GM12872 (cell line): Measurements from ENCODE around the gene FUT7.

ENCODE experiments used
- TF ChIP-seq, protein P1 (sequence below): IDR thresholded peaks from 3 replicates; pipeline ENCODE4 v1.5.1; 2011; ENCODE audit warnings: low read depth, mild to moderate bottlenecking, low read length, moderate library complexity; ENCODE audit not compliant: insufficient read depth

The FUT7 gene

DNA sequence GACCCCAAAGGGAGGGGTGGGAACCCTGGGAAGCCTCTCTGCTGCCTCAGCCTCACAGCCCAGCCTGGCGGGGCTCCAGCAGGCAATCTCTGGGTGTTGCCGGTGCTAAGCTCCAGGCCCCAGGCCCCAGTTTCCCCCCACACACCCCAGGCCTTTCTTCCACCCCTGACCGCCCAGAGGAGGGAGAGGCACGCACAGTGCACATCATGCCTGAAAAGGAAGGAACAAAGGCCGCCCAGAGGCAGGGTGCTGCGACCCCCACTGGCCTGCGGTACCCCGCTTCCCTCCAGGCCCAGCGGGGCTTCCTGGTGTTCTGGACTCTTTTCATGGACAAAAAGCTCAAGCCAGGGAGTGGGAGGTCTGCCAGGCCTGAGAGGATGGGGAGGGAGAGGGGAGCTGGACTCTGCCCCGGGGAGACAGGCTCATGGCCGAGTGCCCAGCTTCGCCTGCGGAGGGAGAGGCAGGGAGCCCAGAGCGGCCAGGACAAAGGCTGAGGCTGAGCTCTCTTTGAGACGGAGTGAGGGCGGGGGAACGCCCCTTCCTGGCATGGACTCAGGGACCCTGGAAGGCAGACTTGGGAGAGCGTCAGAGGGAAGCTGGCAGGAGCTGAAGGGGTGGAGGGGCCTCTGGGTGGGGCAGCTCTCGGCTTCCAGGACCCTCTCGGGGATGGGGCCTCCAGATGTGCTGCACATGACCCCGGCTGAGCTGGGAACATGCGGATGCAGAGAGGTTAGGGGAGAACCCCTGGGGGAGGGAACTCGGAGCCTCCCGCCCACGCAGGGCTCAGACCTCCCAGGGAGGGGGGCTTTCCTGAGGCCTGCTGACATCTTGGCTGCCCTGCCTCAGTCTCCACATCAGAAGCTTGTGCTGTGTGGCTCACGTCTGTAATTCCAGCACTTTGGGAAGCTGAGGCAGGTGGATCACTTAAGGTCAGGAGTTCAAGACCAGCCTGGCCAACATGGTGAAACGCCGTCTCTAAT lies 23.8 kb upstream of the FUT7 start:
- TF ChIP-seq, protein P1, sequence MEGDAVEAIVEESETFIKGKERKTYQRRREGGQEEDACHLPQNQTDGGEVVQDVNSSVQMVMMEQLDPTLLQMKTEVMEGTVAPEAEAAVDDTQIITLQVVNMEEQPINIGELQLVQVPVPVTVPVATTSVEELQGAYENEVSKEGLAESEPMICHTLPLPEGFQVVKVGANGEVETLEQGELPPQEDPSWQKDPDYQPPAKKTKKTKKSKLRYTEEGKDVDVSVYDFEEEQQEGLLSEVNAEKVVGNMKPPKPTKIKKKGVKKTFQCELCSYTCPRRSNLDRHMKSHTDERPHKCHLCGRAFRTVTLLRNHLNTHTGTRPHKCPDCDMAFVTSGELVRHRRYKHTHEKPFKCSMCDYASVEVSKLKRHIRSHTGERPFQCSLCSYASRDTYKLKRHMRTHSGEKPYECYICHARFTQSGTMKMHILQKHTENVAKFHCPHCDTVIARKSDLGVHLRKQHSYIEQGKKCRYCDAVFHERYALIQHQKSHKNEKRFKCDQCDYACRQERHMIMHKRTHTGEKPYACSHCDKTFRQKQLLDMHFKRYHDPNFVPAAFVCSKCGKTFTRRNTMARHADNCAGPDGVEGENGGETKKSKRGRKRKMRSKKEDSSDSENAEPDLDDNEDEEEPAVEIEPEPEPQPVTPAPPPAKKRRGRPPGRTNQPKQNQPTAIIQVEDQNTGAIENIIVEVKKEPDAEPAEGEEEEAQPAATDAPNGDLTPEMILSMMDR, result no peak

DNA sequence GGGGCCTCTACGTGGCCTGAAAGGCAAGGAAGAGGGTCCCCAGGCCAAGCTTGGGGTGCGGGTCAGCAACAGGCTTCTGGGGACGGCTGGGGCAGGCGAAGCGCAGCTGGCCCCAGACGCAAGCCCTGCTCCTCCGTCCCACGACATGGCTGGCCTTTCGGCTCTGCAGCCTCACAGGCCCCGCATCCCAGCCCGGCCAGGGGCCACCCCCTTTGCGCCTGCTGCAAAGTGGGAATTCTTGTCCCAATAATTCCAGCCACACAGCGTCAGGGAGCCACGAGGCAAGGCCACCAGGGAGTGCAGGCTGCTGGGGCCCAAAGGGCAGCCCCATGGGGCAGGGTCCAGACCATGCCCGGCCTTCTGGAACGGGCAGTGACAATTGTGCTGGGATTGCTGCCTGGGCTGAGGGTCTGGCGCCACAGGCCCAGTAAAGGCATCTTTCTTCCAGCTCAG lies 23.1 kb upstream of the FUT7 start:
- TF ChIP-seq, protein P1, result no peak

DNA sequence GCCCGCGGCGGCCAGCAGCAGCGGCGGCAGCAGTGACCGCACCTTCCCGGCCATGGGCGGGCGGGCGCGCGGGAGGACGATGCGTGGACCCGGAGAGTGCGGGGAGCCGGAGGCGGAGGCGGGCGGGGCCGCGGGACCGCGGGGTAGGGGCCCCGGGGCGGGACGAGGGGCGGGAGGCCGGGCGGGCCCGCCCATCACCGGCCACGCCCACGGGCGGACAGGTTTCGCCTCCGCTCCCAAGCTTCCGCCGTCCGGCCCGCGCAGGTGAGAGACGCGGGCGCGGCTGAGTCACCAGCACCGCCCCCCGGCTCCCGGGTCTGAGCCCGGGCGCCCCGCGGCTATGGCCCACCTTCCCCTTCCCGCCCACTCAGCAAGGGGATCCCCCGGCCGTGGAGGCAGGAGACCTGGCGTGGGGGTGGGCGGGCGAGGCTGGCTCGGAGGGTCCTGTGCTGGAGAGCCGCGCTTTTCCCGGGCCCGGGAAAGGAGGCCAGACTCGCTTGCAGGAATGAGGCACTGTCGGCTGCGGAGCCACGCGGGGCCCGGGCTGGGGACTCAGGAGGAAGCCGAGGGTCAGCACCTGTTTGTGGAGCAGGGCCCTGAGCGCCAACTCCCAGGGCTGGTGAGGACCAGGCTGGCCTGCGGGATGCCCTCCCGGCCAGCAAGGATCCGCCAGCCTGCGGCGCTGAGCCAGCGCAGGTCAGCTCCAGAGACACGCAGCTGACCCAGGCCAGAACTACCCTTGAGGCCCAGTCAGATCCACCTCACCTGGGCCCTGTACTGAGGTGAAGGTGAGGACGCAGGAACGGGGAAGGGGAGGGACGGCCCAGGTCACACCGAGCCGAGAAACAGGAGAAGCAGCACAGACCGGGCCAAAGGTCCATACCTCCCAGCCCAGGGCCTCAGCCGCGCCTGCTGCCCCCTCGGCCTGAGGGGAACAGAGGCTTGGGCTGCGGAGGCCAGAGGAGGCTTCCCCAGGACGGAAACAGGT lies 22.4 kb upstream of the FUT7 start, which contains the start of gene ENTPD2:
Gene ENTPD2, minus strand, starts transcription at position 118 of the 988 bp plus-strand sequence. Its CDS starts 64 bp downstream, at position 54.
- TF ChIP-seq, protein P1, result no peak

DNA sequence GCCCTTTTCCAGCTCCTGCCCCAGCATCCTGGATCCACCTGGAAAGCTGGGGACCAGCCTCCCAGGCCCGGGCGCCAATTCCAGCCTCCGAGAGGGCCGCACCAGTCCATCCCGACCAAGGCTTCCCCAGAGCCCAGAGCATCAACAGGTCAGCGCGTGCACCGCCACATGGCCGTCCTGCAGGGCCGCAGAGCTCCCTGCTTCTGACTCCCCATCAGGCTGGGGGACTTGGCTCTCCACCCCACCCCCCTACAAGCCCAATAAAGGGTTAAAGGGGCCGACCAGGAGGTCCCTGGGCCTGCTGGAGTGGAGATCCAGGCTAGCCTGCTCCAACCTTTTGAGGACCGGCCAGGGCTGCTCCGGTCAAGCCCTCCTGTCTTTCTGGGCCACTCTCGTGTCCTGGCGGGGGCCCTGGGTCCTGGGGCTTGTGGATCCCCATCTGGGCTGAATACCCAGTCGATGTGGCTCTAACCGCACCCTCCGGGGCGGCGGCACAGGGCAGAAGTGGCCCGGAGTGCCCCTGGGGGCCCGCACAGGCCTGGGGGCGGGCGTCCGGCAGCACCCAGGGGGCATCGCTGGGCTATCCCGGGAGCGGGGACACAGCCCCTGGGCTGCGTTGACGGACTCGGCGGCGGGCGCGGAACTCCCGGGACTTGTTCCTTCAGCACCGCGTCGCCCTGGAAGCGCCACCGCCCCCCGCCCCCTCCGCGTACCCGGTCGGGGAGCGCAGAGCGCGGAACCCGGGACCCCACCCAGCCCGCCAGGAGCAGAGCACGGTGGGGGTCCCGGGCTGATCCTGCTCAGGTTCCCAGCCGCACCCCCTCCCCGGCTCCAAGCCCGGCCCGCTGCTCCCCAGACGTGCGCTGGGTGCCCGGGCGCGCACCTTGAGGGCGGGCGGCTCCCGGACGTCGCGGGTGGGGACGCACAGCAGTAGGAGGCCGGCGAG lies 21.4 kb upstream of the FUT7 start:
- TF ChIP-seq, protein P1, result no peak

DNA sequence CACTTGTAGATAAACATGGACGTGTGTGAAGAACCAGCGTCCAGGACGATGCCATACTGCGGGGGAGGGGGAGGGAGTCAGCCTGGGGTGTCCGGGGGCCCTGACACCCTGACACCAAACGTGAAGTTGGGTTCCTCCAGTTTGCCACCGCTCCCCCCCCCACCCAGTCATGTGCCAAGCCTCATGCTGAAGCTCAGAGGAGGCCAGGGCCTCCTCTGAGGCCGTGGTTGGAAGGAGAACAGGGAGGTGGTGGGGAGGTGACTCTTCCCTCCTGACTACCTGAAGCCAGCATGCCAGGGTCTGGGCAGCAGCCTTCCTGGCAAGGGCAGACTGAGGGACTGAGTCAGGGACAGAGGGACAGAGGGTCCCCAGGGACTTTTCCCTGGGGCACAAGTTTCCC lies 20.4 kb upstream of the FUT7 start:
- TF ChIP-seq, protein P1, result no peak

DNA sequence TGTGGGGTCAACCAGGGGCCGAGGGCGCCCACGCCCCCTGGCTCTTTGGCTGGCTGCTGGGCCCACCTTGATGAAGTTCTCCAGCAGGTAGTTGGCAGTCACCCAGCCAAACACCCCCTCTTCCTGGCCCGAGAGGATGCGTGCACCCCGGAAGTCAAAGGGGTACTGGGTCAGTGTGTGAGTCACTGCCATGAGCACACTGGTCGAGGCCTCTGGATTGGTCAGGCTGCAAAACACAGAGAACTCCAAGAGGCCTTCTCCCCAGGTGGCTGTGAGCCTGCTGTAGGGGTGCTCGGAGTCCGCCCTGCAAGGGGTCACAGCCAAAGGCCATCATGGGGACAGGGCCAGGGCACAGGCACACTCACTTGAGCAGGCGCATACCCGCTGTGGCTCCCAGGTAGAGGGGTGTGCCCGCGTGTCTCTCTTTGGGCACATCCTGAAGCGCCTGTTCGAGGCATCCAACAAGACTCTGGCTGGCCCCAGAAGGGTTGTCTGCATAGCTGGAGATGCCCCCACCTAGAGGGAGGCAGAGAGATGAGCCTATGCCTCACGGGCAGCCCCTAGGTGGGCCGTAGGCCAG lies 19.3 kb upstream of the FUT7 start:
- TF ChIP-seq, protein P1, result no peak
